ENCODE measurements around the gene CCDC93.
"Not testable (repeated sequence)": the region's sequence is repeated elsewhere in the genome, so short reads cannot be mapped to it uniquely, and the experiment has no call there.

CCDC93 gene

GRCh38 chr2:118016911-118017310 is 3.0 kb upstream of the CCDC93 start:
- TF ChIP-seq, protein P1, sequence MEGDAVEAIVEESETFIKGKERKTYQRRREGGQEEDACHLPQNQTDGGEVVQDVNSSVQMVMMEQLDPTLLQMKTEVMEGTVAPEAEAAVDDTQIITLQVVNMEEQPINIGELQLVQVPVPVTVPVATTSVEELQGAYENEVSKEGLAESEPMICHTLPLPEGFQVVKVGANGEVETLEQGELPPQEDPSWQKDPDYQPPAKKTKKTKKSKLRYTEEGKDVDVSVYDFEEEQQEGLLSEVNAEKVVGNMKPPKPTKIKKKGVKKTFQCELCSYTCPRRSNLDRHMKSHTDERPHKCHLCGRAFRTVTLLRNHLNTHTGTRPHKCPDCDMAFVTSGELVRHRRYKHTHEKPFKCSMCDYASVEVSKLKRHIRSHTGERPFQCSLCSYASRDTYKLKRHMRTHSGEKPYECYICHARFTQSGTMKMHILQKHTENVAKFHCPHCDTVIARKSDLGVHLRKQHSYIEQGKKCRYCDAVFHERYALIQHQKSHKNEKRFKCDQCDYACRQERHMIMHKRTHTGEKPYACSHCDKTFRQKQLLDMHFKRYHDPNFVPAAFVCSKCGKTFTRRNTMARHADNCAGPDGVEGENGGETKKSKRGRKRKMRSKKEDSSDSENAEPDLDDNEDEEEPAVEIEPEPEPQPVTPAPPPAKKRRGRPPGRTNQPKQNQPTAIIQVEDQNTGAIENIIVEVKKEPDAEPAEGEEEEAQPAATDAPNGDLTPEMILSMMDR (IDR thresholded peaks at IDR 0.05; ENCODE audit: low read depth, low read length, missing control alignments), result no peak
- DNase-seq (ENCODE audit: low read depth), result no peak
- no peak overlapping the region for H3K4me3 ChIP-seq (ENCODE audit: low read depth, low read length)
- in situ Hi-C loops (cut with HindIII; ENCODE audit: low sequenced_read_pairs), result no loop called here

GRCh38 chr2:118015761-118016160 is 1.9 kb upstream of the CCDC93 start:
- in situ Hi-C loops (cut with HindIII; ENCODE audit: low sequenced_read_pairs); H3K4me3 ChIP-seq (ENCODE audit: low read depth, low read length); DNase-seq (ENCODE audit: low read depth): not testable (repeated sequence)

GRCh38 chr2:118014492-118014824 is 588 bp upstream of the CCDC93 start:
- in situ Hi-C loops (cut with HindIII; ENCODE audit: low sequenced_read_pairs), result no loop called here
- TF ChIP-seq, protein P1 (IDR thresholded peaks at IDR 0.05; ENCODE audit: low read depth, low read length, missing control alignments), result no peak
- DNase-seq (ENCODE audit: low read depth), result no peak
- H3K4me3 ChIP-seq (ENCODE audit: low read depth, low read length), result peak overlapping the region; percentile 98

GRCh38 chr2:118013221-118013723 is 598 bp downstream of the CCDC93 start:
- no peak for DNase-seq (ENCODE audit: low read depth)
- in situ Hi-C loops (cut with HindIII; ENCODE audit: low sequenced_read_pairs), result no loop called here
- TF ChIP-seq, protein P1 (IDR thresholded peaks at IDR 0.05; ENCODE audit: low read depth, low read length, missing control alignments), result no peak
- H3K4me3 ChIP-seq (ENCODE audit: low read depth, low read length), result peak overlapping the region; percentile 98

DNA sequence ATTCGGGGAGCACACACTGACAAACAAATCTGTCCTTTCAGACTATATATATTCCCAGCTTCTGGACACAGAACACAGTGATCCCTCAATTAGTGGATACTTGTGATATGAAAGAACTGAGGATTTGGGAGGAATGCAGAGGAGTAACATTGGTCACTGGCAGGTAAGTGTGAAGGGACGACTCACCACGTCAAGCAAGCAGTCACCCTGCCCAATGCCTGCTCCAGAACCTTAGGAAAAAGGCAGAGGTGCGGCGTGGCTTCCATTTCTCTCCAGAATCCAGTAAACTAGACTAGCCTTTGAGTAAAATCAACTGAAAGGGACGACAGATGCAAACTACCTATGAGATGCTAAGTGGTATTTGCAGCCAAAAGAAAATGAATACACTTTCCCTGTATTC is 1.1 kb downstream of the CCDC93 start:
- H3K4me3 ChIP-seq (ENCODE audit: low read depth, low read length), result peak overlapping the region; percentile 98
- TF ChIP-seq, protein P1 (IDR thresholded peaks at IDR 0.05; ENCODE audit: low read depth, low read length, missing control alignments), result no peak
- no peak for DNase-seq (ENCODE audit: low read depth)
- in situ Hi-C loops (cut with HindIII; ENCODE audit: low sequenced_read_pairs), result no loop called here

- TF ChIP-seq, protein P1 (IDR thresholded peaks at IDR 0.05; ENCODE audit: low read depth, low read length, missing control alignments), result no peak
- in situ Hi-C loops (cut with HindIII; ENCODE audit: low sequenced_read_pairs), result no loop called here
- no peak for DNase-seq (ENCODE audit: low read depth)
- no peak overlapping the region for H3K4me3 ChIP-seq (ENCODE audit: low read depth, low read length)
Observed at GRCh38 chr2:118010473-118010872, 3.4 kb downstream of the CCDC93 start.

- in situ Hi-C loops (cut with HindIII; ENCODE audit: low sequenced_read_pairs), result no loop called here
- H3K4me3 ChIP-seq (ENCODE audit: low read depth, low read length), result no peak overlapping the region
- TF ChIP-seq, protein P1 (IDR thresholded peaks at IDR 0.05; ENCODE audit: low read depth, low read length, missing control alignments), result no peak
- no peak for DNase-seq (ENCODE audit: low read depth)
Observed at GRCh38 chr2:118006861-118007260, 7.0 kb downstream of the CCDC93 start.
